BE2C (cell line): ENCODE data around the gene RNFT1.
"Not testable (repeated sequence)": the region's sequence is repeated elsewhere in the genome, so short reads cannot be mapped to it uniquely, and the experiment has no call there.

ENCODE experiments used
- DNase-seq: peaks from one replicate; pipeline ENCODE4 v3.0.0-alpha.2; 2020
- H3K27me3 ChIP-seq: fragments of 250-450 bp; sonication (Bioruptor Pico); 2 replicates; pipeline ENCODE4 v1.5.1; 2020; ENCODE audit warnings: mild to moderate bottlenecking
- H3K36me3 ChIP-seq: fragments of 250-450 bp; sonication (Bioruptor Pico); 2 replicates; pipeline ENCODE4 v1.5.1; 2020; ENCODE audit warnings: mild to moderate bottlenecking
- H3K4me1 ChIP-seq: fragments of 250-450 bp; sonication (Bioruptor Pico); 2 replicates; pipeline ENCODE4 v1.5.1; 2020
- H3K4me3 ChIP-seq: 2 replicates; pipeline ENCODE4 v1.5.1; 2011; ENCODE audit warnings: low read depth, low read length
- H3K9me3 ChIP-seq: fragments of 250-450 bp; sonication (Bioruptor Pico); 2 replicates; pipeline ENCODE4 v1.5.1; 2020
- CTCF ChIP-seq: IDR thresholded peaks from 2 replicates; pipeline ENCODE4 v1.5.1; 2012; ENCODE audit warnings: mild to moderate bottlenecking, low read depth, low read length

RNFT1 gene

GRCh38 chr17:59963738-59964481 lies 630 bp downstream of the RNFT1 start:
- Histone ChIP-seq H3K36me3 (no peaks in the 10 kb centered on the region), H3K4me3 (peak overlapping the region; percentile 65), H3K4me1 (no peaks in the 10 kb centered on the region), H3K27me3 (no peaks in the 10 kb centered on the region), H3K9me3 (no peaks in the 10 kb centered on the region)
- DNase-seq: peak; percentile 24
- no peak for TF ChIP-seq CTCF

DNA sequence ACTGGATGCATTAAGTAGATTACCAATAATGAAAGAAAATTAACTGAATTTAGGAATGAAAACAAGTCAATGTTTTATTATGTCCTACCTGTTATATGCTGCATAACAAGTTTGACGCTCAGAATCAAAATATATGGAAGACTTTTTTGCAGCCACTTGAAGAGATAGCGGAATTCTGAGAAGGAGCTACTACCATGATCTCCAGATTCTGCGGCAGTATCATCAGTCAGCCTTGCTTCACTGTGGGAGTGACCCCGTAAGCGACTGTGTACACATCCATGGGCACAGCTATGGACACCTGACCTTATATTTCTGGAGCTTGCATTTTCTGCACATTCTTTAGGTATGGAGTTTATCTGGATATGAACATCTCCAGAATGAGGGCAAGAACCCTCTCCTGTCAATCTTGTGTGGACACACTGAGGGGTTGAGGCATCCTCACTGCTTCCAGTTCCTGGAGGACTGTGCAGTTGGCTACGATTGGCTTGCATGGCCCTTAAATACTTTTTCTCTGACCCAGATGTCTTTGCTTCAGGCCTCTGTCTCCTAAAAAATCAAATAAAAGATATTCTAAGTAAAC lies 1.7 kb downstream of the RNFT1 start:
- H3K4me3 ChIP-seq: no peak overlapping the region
- H3K36me3 ChIP-seq: no peaks in the 10 kb centered on the region
- no peak for TF ChIP-seq CTCF
- H3K9me3 ChIP-seq: no peaks in the 10 kb centered on the region
- H3K27me3 ChIP-seq: no peaks in the 10 kb centered on the region
- no peak for DNase-seq
- no peaks in the 10 kb centered on the region for H3K4me1 ChIP-seq

- H3K27me3 ChIP-seq, H3K4me1 ChIP-seq, DNase-seq, H3K4me3 ChIP-seq, H3K36me3 ChIP-seq, H3K9me3 ChIP-seq: not testable (repeated sequence)
Observed at GRCh38 chr17:59959574-59959973, 5.0 kb downstream of the RNFT1 start.

DNA sequence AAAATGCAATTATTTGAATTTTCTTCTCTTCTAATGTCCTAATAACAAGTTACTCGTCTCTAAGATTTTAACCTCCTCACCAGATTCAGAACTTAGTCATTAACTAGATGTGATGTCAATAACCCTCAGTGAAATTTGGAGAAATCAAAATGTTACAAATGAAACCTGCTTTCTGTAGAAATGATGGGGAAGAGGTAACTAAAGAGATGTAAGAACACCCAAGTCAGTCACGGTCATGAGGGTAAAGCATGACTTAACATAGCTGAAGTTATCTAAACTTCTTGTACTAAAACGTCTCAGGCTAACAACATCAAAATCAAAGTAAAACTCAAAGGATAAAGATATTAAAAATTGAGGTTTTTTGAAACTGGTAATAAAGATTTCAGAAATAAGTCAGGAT lies 9.7 kb downstream of the RNFT1 start:
- no peaks in the 10 kb centered on the region; the same call in none of the 2 replicates for H3K36me3 ChIP-seq
- no peaks in the 10 kb centered on the region for H3K4me1 ChIP-seq
- no peak overlapping the region for H3K4me3 ChIP-seq
- no peak for TF ChIP-seq CTCF
- H3K9me3 ChIP-seq: no peaks in the 10 kb centered on the region
- no peaks in the 10 kb centered on the region for H3K27me3 ChIP-seq
- no peak for DNase-seq

GRCh38 chr17:59950049-59950448 lies 14.5 kb downstream of the RNFT1 start:
- TF ChIP-seq CTCF: no peak
- no peak for DNase-seq
- no peak overlapping the region for H3K4me3 ChIP-seq
- no peaks in the 10 kb centered on the region for H3K27me3 ChIP-seq
- H3K4me1 ChIP-seq: no peaks in the 10 kb centered on the region
- no peaks in the 10 kb centered on the region; the same call in 1 of the 2 replicates for H3K36me3 ChIP-seq
- no peaks in the 10 kb centered on the region for H3K9me3 ChIP-seq

- H3K4me3 ChIP-seq, H3K4me1 ChIP-seq: not testable (repeated sequence)
- peaks cover 10% of the 10 kb centered on the region for H3K36me3 ChIP-seq
Observed at GRCh38 chr17:59947310-59947709, 17.2 kb downstream of the RNFT1 start.

GRCh38 chr17:59946433-59946832 lies 18.1 kb downstream of the RNFT1 start:
- H3K36me3 ChIP-seq: peaks cover 16% of the 10 kb centered on the region
- not testable (repeated sequence) for H3K27me3 ChIP-seq, H3K9me3 ChIP-seq, DNase-seq, H3K4me3 ChIP-seq, H3K4me1 ChIP-seq

More at GRCh38 chr17:59947310-59947709, 17.2 kb downstream of the RNFT1 start:
- not testable (repeated sequence) for H3K9me3 ChIP-seq, DNase-seq, H3K27me3 ChIP-seq
